HG03565 (cell line): ENCODE data around the gene GAS7.
"Not testable (repeated sequence)": the region's sequence is repeated elsewhere in the genome, so short reads cannot be mapped to it uniquely, and the experiment has no call there.

Source experiments
- ATAC-seq: cut with Tn5 transposase; IDR thresholded peaks from one replicate; pipeline ENCODE4 v1.9.1; 2021; ENCODE audit warnings: mild to moderate bottlenecking, moderate library complexity; ENCODE audit not compliant: unreplicated experiment

Gene GAS7

GRCh38 chr17:9928601-9929333, 269.6 kb downstream of the GAS7 start:
- ATAC-seq = no peak

- no peak for ATAC-seq
Observed at GRCh38 chr17:9926150-9926804, 272.1 kb downstream of the GAS7 start.

GRCh38 chr17:9925457-9925856, 272.9 kb downstream of the GAS7 start:
- no peak for ATAC-seq

- ATAC-seq = no peak
Observed at GRCh38 chr17:9924735-9925191, 273.6 kb downstream of the GAS7 start.

GRCh38 chr17:9922012-9922848, 276.2 kb downstream of the GAS7 start:
- no peak for ATAC-seq

- not testable (repeated sequence) for ATAC-seq
Observed at GRCh38 chr17:9921216-9921615, 277.2 kb downstream of the GAS7 start.

GRCh38 chr17:9918804-9919352, 279.5 kb downstream of the GAS7 start:
- no peak for ATAC-seq

GRCh38 chr17:9918352-9918751, 280.1 kb downstream of the GAS7 start:
- no peak for ATAC-seq

- ATAC-seq = no peak
Observed at GRCh38 chr17:9917801-9918200, 280.6 kb downstream of the GAS7 start.

- ATAC-seq = no peak
Observed at GRCh38 chr17:9917131-9917530, 281.3 kb downstream of the GAS7 start.

- ATAC-seq = no peak
Observed at GRCh38 chr17:9916108-9916507, 282.3 kb downstream of the GAS7 start.

GRCh38 chr17:9913476-9913875, 284.9 kb downstream of the GAS7 start:
- ATAC-seq = no peak

- ATAC-seq = no peak
Observed at GRCh38 chr17:9912121-9913099, 286.0 kb downstream of the GAS7 start.

GRCh38 chr17:9911089-9911488, 287.3 kb downstream of the GAS7 start:
- no peak for ATAC-seq

GRCh38 chr17:9908649-9909042, 289.8 kb downstream of the GAS7 start:
- no peak for ATAC-seq

GRCh38 chr17:9907883-9908648, 290.3 kb downstream of the GAS7 start:
- no peak for ATAC-seq

- ATAC-seq = no peak
Observed at GRCh38 chr17:9907131-9907530, 291.3 kb downstream of the GAS7 start.

GRCh38 chr17:9906616-9907015, 291.8 kb downstream of the GAS7 start:
- no peak for ATAC-seq

GRCh38 chr17:9905902-9906301, 292.5 kb downstream of the GAS7 start:
- ATAC-seq = no peak

GRCh38 chr17:9905078-9905415, 293.4 kb downstream of the GAS7 start, which contains the start of gene RCVRN:
Gene RCVRN, minus strand, starts transcription at chr17:9905271. Its CDS starts 91 bp downstream, at chr17:9905180.
- no peak for ATAC-seq
